ENCODE results near the gene HS3ST1. TPM values are rescaled to one million over a fixed set of nuclear protein-coding genes. Genes with fewer than 3 reads are reported as not detected.

Gene HS3ST1
- total RNA-seq, 2 experiments from 2014 or later, result not detected

DNA sequence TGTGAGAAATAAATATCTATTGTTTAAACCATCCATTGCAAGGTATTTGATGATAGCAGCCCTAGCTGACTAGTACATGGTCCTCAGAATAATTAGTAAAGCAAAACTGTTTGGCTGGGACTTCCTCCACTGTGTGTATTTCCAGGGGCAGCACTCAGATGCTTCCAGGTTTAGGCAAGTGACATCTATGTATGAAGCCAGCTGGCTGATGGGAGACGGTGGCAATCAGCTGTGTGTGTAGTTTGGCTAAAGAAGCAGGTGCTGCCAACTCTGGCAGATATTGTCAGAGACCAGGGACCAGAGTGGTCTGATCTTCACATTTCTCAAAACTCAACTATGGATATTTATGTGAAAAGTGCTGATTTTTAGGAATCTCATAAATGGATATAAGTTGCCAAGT, 19.1 kb downstream of the HS3ST1 start:
- Mint-ChIP-seq H3K4me3 (no peak overlapping the region), H3K4me1 (ENCODE audit: low read depth) (no peaks in the 10 kb centered on the region), H3K27ac (no peak overlapping the region), H3K36me3 (ENCODE audit: low read depth) (no peaks in the 10 kb centered on the region), H3K9me3 (no peaks in the 10 kb centered on the region), H3K27me3 (no peaks in the 10 kb centered on the region)
- ChIA-PET POLR2A (no interaction called here), CTCF (no interaction called here)
- H3K27ac ChIP-seq (ENCODE audit: low read depth in 1 of 2, low read length in 2 of 2), result no peak overlapping the region
- intact Hi-C loops (cut with DNase I, micrococcal nuclease), result no loop called here
- no peak for DNase-seq
- ATAC-seq (ENCODE audit: poor library complexity), result no peak
- no peak for TF ChIP-seq CTCF (IDR thresholded peaks at IDR 0.05)
- no peaks in the 10 kb centered on the region for H3K27me3 ChIP-seq (ENCODE audit: control insufficient read depth in 1 of 2, insufficient read depth in 2 of 2, low read length in 2 of 2)
- H3K4me3 ChIP-seq (ENCODE audit: low read length), result no peak overlapping the region
- no peaks in the 10 kb centered on the region for H3K9me3 ChIP-seq (ENCODE audit: control insufficient read depth in 1 of 2, insufficient read depth in 1 of 2, low read length in 2 of 2)
- no peaks in the 10 kb centered on the region for H3K4me1 ChIP-seq (ENCODE audit: insufficient read depth, low read length)
- H3K36me3 ChIP-seq (ENCODE audit: insufficient read depth, low read length), result no peaks in the 10 kb centered on the region

DNA sequence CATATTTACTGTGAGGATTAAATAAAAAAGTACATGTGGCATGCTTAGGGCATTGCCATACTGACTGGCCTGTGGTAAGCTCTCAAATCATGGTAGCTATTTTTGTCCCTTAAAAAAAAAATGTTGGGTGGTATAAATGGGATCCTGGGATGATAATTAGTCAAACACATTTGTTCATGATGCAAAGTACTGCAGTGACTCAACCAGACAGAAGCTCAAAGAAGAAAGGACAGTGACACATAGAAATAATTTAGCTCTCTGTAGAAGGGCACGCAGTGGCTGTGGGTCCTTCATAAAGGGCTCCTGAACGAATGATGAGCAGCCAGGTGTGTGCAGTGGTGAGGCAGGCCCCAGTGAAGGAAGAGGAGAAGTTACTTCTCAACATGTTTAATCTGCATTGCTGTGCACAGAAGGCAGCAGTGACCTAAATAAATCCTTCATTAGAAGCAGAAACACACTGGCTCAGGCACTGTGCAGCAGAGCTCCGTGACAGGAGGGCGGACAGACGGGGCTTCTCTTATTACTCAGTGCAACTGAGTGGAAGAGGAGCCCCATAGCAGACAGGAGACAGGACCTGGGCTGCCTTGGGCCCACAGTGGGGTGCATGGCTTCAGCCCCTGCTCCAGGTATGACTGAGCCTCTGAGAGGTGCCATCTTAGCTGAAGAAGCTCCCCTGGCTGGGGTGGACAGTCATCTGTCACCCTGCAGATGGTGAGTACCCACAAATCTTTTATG, 20.3 kb downstream of the HS3ST1 start:
- no peak overlapping the region for H3K4me3 ChIP-seq (ENCODE audit: low read length)
- H3K9me3 ChIP-seq (ENCODE audit: control insufficient read depth in 1 of 2, insufficient read depth in 1 of 2, low read length in 2 of 2), result no peaks in the 10 kb centered on the region
- ChIA-PET POLR2A (no interaction called here), CTCF (no interaction called here)
- no peak overlapping the region for H3K4me3 Mint-ChIP-seq
- no peaks in the 10 kb centered on the region for H3K4me1 ChIP-seq (ENCODE audit: insufficient read depth, low read length)
- intact Hi-C loops (cut with DNase I, micrococcal nuclease), result no loop called here
- ATAC-seq (ENCODE audit: poor library complexity), result no peak
- H3K27ac ChIP-seq (ENCODE audit: low read depth in 1 of 2, low read length in 2 of 2), result no peak overlapping the region
- H3K9me3 Mint-ChIP-seq, result no peaks in the 10 kb centered on the region
- H3K27ac Mint-ChIP-seq, result no peak overlapping the region
- H3K36me3 Mint-ChIP-seq (ENCODE audit: low read depth), result no peaks in the 10 kb centered on the region
- H3K36me3 ChIP-seq (ENCODE audit: insufficient read depth, low read length), result no peaks in the 10 kb centered on the region
- no peaks in the 10 kb centered on the region for H3K27me3 Mint-ChIP-seq
- no peaks in the 10 kb centered on the region for H3K4me1 Mint-ChIP-seq (ENCODE audit: low read depth)
- H3K27me3 ChIP-seq (ENCODE audit: control insufficient read depth in 1 of 2, insufficient read depth in 2 of 2, low read length in 2 of 2), result no peaks in the 10 kb centered on the region
- TF ChIP-seq CTCF (IDR thresholded peaks at IDR 0.05), result no peak
- no peak for DNase-seq

DNA sequence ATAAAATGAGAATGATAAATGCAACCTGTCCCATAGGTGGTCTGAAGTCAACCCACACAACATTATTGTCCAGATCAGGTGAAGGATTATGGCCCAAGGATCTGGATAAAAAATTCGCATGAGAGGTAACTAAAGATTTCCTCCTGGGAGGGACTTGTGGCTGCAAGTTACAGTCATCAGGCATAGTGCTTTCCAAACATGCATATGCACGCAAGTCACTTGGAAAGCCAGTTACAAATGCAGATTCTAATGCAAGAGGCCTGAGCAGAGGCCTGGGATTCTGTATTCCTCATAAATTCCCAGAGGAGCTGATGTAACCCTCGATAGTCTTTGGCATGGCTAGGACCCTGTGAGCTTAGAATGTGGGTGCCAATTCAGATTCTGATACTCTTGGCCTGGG, 21.1 kb downstream of the HS3ST1 start:
- Mint-ChIP-seq H3K4me1 (ENCODE audit: low read depth) (no peaks in the 10 kb centered on the region), H3K4me3 (no peak overlapping the region), H3K36me3 (ENCODE audit: low read depth) (no peaks in the 10 kb centered on the region), H3K9me3 (no peaks in the 10 kb centered on the region), H3K27ac (no peak overlapping the region), H3K27me3 (no peaks in the 10 kb centered on the region)
- CTCF ChIA-PET, result no interaction called here
- Histone ChIP-seq H3K36me3 (ENCODE audit: insufficient read depth, low read length) (no peaks in the 10 kb centered on the region), H3K4me3 (ENCODE audit: low read length) (no peak overlapping the region), H3K9me3 (ENCODE audit: control insufficient read depth in 1 of 2, insufficient read depth in 1 of 2, low read length in 2 of 2) (no peaks in the 10 kb centered on the region), H3K27me3 (ENCODE audit: control insufficient read depth in 1 of 2, insufficient read depth in 2 of 2, low read length in 2 of 2) (no peaks in the 10 kb centered on the region), H3K4me1 (ENCODE audit: insufficient read depth, low read length) (no peaks in the 10 kb centered on the region), H3K27ac (ENCODE audit: low read depth in 1 of 2, low read length in 2 of 2) (no peak overlapping the region)
- ATAC-seq (ENCODE audit: poor library complexity) (no peak), DNase-seq (no peak)
- intact Hi-C loops (cut with DNase I, micrococcal nuclease), result no loop called here
- no peak for TF ChIP-seq CTCF (IDR thresholded peaks at IDR 0.05)
- POLR2A ChIA-PET, result no interaction called here
